Activated CD4-positive, alpha-beta T cell treated with anti-CD3 and anti-CD28 coated beads, Interleukin-2, amount 50 U/mL, for 24 hours (primary cell): ENCODE measurements around the gene C3orf52.

Source experiments
- DNase-seq, 2 donors: peaks; one replicate each; pipeline ENCODE4 v3.0.0-alpha.2; 2020; ENCODE audit warnings: low read depth in 1 of 2, low spot score in 1 of 2

Gene C3orf52

DNA sequence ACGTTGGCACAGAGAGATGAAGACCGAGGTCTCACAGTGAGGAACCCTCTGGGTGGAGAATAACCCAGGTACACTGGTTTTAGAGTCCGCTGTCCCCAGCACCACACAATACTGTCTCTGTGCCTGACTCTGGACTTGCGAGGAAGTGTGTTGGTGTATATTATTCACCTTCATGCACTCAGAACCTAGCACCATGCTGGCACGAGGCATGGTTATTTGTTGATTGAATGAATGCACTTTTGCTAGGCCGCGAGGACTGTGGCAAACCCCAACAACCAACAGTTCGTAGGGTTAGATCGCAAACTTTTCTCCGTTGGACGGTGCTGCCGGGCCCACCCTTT, 484 bp upstream of the C3orf52 start:
- DNase-seq = no peak

DNA sequence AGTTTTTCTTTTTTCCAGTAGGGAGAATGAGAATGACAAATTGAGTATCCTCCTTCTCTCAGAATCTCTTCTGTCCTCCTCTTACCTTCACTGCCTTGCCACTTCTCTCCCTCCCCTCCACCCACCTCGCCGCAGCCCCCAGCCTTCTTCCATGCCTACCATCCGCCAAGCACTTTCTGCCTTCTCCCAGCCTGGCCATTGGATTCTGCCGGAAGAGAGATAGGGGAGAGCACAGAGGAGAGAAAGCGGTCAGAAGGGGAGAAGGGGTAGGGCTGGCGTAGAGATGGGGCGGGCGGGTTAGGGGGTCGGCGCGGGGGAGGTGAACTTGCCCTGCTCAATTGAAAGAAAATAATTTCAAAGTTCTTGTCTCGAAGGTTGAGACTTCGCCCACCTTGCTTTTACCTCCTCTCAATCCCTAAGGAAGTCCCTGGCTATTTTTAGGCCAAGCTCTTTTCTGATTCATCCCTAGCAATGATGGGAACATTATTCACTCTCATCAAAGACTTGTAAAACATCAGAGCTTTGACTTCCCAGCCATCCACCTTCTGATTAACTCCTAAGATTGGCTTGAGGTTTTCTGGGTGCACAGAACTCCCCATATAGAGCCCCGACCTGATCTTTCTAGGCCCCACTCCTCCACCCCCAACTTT, 811 bp downstream of the C3orf52 start:
- DNase-seq = no peak

DNA sequence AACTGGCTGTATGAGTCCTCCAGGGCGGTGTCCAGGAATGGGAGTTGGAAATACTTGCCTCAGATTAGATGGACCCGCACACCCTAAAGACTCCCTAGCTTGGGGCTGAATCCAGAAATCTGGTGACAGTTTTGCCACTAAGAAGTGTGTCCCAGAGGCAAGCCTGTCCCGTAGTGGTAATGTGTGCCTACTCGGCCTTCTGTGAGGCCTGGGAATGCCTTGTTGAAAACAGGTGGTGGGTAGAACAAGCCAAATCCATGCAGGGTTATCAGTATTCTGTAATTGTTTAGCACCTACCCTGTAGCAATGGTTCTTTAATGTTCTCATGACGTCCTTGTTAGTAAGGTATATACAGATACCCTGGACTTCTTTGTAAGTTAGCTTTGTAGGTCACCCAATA, 1.6 kb downstream of the C3orf52 start:
- no peak for DNase-seq

DNA sequence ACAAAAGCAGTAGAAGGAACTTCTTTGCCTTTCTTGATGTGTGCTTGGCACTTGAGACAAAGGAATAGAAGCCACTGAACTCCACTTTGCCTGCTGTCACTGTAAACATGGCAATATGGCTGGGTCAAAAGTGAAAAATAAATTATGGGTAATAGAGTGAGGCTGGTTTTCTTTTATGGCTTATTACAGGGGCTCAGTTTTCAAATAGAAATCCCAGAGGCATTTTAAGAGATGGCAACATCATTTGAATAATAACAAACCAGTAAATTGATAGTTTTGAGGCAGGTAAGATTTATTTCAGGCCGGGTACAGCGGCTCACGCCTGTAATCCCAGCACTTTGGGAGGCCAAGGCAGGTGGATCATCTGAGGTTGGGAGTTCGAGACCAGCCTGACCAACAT, 2.8 kb downstream of the C3orf52 start:
- DNase-seq = no peak

DNA sequence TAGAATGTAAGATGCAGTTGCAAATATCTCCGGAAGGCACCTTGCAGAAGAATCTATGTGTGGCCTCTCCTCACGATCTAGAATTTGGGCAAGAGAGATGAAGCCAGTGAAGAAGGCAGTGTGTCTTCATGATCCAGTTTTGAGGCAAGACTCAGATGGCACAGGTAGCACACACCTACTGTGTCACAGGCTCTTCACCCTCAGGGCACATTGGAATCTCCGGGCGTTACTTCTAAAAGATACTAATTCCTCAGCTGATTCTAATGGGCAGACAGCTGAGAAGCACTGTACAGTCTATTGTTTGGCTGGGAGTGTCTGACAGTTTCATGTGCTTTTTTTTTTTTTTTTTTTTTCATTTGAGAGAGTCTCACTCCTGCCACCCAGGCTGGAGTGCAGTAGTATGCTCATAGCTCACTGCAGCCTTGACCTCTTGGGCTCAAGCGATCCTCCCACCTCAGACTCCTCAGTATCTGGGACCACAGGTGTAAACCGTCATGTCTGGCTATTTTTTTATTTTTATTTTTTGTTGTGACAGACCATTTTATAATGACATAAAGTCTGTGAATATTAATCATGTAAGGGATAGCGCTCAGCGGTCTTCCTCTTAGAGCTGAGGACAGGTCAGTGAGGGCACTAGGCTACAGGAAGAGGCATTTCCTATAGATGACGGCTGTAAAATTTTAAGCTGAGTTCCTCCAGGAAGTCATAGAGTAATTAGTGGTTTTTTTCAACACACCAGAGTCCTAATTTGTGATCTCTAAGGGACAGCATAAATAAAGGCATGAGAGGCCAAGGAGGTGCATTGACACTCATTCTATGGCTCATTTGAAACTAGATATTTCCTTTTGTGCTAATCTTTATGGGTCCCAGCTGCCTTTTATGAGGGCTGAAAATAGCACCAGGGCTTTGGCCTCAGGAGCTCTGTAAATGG, 4.0 kb downstream of the C3orf52 start:
- no peak for DNase-seq

DNA sequence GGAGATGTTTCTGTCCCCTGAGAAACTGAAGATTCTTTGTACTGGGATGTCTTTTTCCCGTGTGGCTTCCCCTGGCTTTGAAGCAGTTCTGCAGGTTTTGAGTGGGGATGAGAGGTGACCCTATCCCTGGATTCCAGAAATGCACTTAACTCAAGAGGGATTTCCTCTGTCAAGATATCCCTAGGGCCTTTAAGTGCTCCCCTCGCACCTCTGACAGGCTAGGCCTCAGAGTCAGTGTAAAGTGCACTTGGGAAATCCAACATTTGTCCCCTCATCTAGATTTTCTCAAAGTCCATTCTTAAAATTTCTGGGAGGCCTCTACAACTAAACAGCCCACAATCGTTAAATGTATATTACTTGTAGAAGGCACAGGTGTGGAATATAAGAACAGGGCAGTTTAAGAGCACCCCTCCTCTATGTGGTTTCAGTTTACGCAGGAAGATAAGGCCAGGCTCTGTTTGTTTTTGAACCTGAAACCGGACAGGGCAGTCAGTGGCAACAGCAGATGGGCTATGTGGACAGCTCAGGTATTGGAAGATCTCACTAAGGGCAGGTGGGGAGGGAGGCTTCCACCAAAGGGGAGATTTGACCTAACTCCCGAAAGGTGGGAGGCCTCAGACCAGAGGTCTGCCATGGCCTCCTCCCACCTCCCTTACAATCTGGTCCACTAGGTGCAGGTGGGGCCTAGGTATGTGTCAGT, 4.8 kb downstream of the C3orf52 start:
- no peak for DNase-seq

DNA sequence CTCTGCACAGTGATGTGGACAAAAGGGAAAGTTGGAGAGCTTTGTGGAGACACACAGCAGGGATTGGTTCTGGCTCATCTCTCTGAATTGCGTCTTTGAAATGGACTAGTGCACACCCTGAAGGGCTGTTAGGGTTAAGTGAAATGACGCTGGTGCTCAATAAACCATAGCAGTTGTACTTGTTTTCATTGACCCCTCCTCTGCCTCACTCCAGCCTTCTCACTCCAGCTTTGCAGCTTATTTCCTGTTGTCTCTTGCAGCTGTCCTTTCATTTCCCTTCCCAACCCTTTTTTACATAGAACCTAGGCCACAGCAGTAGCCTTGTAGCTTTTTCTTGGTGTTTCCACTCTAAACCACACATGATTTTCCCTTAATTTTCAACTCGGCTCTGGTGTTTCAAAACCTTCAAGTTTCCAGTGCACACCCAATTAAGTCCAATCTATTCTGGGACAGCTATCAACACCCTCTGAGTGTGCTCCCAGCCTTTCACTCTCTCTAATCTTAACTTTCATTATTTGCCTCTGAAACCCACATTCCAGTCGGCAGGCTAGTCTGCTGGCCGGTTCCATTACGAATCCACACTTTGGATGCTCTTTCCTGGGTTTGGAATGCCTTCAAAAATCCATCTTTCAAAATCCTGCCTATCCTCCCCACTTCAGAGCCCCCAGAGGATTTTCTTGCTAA, 6.4 kb downstream of the C3orf52 start:
- DNase-seq = no peak

DNA sequence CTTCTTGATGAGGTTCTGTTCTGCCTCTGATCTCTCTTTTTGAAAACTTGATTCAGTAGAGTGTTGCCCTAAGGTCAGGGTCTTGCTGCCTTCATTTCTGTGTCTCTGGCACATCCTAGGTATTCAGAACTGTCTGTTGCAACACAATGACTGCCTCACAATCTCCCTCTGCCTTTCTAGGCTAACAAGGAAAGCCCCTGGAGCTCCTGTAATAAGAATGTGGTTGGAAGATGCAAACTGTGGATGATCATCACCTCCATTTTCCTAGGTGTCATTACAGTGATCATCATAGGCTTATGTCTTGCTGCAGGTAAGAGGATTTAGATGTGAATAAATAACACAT, 7.0 kb downstream of the C3orf52 start:
- no peak for DNase-seq

DNA sequence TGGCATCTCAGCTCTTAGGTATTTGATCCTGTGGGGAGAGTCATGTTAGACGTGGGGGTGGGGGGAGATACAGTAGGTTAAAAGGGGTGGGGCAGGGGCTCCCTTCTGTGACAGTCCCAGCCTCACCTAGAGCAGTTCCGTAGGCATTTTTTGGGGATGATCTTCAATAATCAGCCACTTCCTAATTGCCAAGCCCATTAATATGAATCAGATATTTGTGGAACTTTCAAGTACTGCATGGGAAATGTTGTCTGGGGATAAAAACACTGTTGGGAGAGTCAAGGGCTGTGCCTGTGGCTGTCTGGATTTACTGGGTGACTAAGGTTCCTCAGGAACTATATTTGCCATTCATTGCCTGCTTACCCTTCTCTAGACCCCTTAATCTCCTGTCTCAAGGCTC, 9.5 kb downstream of the C3orf52 start:
- DNase-seq = no peak

DNA sequence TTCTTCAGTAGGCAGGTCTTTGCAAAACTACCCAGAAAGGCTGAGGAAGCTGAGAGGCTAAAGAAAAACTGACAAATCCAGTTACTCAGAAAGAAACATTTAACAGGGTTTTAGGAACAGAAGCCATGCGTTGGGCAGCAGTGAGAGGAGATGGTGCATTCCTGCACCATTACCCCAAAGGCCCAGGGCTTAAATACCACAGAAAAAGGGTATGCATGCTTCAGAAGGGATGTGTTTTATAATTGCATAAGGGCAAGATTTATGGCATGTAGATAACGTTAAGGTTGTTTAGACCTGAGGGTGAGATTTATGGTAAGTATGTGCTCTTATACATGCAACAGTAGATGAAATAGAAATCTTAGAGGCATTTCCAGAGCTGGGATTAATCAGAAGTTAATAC, 10.0 kb downstream of the C3orf52 start:
- DNase-seq = no peak

DNA sequence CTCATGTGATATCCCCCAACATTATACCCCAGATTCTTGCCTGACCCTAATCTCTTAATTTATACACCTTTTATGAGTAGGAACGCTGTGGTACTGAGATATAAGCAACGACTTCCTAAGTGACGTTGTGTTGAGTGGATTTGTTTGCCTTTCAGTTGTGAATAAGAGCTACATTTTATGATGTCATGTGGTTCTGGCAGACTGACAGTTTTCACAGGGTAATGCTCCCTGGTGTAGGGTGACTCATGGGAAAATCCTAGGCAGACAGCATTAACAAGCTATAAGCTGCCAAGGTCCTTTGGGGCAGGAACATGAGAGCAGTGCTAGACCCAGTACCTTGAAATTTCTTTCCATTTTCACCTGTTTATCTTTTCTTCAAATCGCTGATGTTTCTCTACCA, 11.2 kb downstream of the C3orf52 start:
- DNase-seq = peak in 1 of 2 donors; percentile 38

DNA sequence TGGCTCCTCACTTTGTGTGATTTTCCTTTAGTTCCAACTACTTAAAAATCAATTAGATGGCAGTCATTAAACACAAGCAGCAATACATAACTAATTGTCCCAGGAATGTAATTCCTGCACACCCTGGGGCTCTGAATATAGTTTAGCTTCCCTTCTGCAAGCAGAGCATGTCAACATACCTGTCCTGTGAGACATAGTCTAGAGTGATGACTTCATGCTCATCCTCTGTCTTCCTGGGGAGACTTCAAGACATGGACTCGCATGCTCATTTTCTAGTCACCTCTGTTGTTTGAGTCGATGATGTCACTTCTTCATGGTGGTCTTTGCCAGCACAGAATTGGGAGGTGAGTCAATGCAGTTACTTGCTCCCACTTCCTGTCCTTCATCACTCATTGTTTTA, 15.7 kb downstream of the C3orf52 start:
- no peak for DNase-seq

DNA sequence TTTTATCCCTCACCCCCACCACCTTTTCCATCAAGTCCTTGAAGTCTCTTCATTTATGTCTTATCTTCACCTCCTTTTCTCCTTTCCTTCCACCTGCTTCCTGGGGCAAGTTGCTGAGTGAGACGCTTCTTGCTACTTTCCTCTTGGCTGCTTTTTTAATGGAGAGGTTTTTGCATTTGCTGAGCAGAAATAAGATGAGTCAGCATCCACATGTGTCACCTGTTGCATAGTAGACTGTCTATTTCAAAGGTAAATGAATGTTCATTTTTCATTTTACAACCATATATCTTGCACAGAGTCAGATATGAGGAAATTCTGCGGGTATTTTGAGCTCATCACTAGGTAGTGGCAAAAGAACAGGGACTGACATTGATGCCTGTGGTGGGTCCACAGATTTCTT, 18.6 kb downstream of the C3orf52 start:
- DNase-seq = no peak

DNA sequence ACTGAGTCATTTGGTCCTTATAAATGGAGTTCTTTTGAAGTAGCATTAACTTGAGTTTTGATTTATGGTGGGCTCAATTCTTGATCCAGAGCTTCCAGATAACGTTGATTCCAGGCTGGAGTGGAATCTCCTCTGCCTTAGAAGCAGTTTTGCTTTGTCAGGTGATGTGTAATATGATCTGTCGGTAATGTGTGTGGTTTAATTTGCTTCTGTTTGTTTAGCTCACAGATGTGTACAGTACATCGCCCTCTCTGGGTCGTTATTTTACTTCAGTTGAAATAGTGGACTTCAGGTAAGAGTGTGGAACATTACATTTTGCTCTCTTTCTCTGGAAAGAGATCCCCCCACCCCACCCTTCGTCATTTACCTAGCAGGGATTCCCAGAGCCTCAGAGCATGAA, 23.1 kb downstream of the C3orf52 start:
- no peak for DNase-seq

DNA sequence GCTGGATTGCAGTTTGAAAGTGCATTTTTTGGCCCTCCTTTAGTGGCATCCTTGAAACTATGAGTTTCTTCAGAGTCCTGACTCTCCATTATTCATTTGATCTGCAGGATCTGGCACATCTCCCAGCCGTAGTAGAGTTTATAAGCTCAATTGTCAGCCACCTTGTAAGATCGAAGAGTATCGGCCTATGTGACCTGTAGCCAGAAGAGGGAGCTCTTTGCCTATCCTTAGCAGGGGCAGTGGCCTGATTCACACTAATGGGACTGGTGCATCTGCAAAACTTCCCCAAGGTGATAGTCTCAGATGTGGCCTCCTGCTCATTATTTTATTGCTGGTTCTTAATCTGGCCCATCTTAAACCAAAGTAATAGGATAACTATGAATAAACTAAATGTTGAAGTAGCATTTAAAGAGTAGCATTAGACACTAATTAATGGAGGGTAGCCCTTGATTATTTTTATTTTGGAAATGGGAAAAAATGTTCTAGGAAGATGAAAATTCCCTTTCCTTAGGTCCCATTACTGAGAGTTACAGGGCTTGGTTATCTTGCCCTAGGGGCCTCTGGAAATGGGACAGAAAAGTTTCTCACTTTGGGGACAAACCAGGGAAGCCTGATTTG, 25.7 kb downstream of the C3orf52 start:
- peak in 1 of 2 donors; percentile 56 for DNase-seq

DNA sequence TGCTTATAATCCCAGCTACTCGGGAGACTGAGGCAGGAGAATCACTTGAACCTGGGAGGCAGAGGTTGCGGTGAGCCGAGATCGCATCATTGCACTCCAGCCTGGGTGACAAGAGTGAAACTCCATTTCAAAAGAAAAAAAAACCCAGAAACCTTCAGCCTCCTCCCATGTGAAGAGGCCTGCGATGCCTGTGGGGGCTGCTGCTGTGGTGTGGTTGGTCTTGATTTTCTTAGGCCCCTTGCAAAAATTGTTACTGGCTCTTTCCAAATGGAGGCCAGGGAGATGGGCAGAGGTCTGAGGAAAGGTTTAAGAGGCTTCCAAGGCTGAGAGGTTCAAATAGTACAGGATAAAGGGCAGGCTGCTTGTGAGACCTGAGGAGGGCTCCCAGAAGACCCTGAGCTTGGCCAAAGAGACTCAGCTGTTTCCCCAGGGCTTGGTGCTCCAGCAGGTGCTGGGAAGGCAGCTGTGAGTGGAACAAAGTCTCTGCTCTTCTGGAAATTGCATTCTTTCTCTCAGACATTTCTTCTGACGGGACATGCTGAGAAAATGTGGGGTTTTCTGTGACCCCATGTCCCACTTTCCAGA, 28.5 kb downstream of the C3orf52 start:
- DNase-seq = no peak

DNA sequence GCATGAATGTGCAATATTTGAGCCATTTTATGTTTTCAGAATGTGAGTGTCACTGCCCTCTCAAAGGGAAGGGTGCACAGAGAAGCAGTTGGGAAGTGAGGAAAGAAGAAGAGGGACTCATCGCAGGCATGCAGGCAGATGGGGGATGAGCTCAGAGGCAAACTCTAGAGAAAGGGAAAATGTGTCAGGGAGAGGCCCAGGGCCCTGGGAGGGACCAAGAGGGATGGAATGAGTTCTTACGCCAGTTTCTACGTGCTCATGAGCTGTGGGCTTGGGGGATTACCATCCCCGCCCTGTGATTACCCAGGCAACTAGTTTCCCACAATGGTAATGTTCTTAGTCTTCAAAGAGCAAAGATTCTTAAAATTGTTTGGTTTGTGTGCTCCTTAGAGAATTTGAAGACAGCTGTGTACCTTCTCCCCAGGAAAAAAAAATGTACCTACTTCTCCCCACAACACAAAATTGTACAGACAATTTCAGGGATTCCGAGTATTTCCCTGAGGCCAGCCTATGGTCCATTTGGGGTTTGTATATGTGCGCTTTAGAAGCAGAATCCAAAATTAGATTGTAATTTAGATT, 29.1 kb downstream of the C3orf52 start:
- no peak for DNase-seq

DNA sequence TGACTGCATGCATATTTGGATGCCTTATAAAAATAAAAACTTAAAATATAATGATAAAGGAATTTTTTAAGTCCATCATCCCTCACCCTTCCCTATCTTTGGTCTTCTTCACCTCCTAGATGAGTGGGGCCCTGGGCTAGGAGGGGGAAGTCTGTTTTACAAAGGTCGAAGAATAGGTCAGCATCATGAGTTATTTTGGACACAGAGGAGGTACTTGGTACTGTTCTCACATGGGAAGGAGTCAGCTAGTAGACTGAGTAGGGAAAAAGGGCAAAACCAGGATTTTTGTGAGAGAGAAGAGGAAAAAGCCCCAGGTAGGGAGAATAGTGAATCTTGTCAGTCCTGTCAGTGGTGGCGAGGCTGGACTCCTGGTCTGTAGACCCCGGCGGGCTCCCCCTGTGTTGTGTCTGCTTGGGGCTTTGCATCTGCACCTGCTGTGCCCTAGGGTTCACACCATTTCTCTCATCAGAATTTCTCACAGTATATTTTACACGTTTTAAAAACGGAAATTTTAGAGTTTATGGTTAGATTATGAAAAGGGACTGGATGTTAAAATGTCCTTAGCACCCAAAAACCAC, 29.7 kb downstream of the C3orf52 start:
- no peak for DNase-seq

DNA sequence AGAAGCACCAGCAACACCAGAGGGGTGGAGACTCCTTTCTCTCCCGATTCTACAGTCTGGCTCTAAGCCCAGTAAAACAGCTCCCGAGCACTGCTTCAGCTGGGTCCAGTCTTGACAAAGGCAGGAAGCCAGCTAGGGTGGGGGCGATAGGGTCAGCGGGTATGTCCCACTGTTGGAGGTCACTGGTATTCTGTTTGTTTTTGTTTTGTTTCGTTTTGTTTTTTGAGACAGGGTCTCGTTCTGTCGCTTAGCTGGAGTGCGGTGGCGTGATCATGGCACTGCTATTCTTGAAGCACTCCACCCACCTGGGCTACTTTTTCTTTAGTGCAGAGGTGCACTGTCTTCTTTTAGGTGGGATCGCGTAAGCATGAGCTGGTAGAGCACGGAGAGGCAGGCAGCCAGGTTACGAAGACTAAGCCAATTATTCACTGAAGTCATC, 30.6 kb downstream of the C3orf52 start:
- no peak for DNase-seq

DNA sequence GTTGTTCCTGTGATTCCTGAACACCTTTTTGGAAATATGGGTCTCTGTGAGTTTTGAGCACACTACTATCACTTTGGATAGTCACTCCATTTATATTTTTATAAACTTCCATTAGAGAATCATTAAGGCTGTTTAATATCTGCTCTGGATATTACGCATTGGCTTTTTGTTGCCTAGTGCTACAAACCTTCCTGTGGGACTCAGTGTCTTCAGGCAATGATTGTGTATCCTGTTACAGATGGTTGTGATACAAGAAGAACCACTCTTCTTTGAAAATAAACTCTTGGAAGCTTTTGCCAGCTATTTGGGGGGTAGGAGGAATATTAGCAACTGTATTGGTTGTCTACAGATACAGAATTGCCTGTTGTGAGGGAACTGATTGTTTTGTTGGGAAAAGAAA, 31.2 kb downstream of the C3orf52 start:
- DNase-seq = no peak
